IMR-90 (cell line): ENCODE data around the gene SLC1A1. TPM values are rescaled to one million over a fixed set of nuclear protein-coding genes. Genes with fewer than 3 reads are reported as not detected.

Experiments used
- ATAC-seq: fragments of 200-7000 bp; cut with Tn5 transposase; 2 replicates; pipeline ENCODE4 v1.9.1; 2020; ENCODE audit warnings: low read depth, mild to moderate bottlenecking, moderate library complexity
- BruUV-seq: library from RNA; stranded (reverse); fragments of 400-500 nt; replicated peaks from 2 replicates; lab custom pipeline; 2021; lab: Mats Ljungman, UMichigan
- CTCF ChIA-PET: fragments of 300-600 bp; formaldehyde crosslinking; extraction: SDS; loops from one replicate; lab custom pipeline; 2021; ENCODE audit warnings: antibody characterized with exemption; lab: Yijun Ruan, JAX
- POLR2A ChIA-PET: fragments of 300-600 bp; sonication (Branson Sonifier 250); formaldehyde crosslinking; loops from one replicate; lab custom pipeline; 2022; ENCODE audit warnings: antibody characterized with exemption; ENCODE audit not compliant: unreplicated experiment; lab: Charles Lee
- DNase-seq: peaks from one replicate; pipeline ENCODE4 v3.0.0; 2013
- H2AFZ ChIP-seq: replicated peaks from 2 replicates; pipeline ENCODE3; 2013; ENCODE audit warnings: low read length, mild to moderate bottlenecking; ENCODE audit not compliant: poor library complexity
- H2AK5ac ChIP-seq: 2 replicates; pipeline ENCODE4 v1.6.1; 2013; ENCODE audit warnings: low read depth, low read length, inconsistent platforms
- H2AK9ac ChIP-seq: replicated peaks from 2 replicates; pipeline ENCODE3; 2013; ENCODE audit warnings: mild to moderate bottlenecking, low read depth, low read length, moderate library complexity; ENCODE audit not compliant: poor library complexity
- H2BK120ac ChIP-seq: 2 replicates; pipeline ENCODE4 v1.6.1; 2013; ENCODE audit warnings: low read depth, low read length, inconsistent platforms
- H2BK15ac ChIP-seq: 3 replicates; pipeline ENCODE4 v1.6.1; 2013; ENCODE audit warnings: low read depth, low read length, inconsistent platforms
- H2BK20ac ChIP-seq: 2 replicates; pipeline ENCODE4 v1.6.1; 2013; ENCODE audit warnings: low read depth, mild to moderate bottlenecking, inconsistent platforms, low read length, moderate library complexity
- H2BK5ac ChIP-seq: 2 replicates; pipeline ENCODE4 v1.6.1; 2013; ENCODE audit warnings: mild to moderate bottlenecking, low read depth, low read length, inconsistent platforms; ENCODE audit not compliant: poor library complexity, severe bottlenecking
- H3K14ac ChIP-seq: replicated peaks from 2 replicates; pipeline ENCODE4 v1.6.1; 2013; ENCODE audit warnings: low read depth, low read length, inconsistent platforms
- H3K18ac ChIP-seq: 2 replicates; pipeline ENCODE4 v1.6.1; 2013; ENCODE audit warnings: low read depth, low read length, control low read depth
- H3K23ac ChIP-seq: 2 replicates; pipeline ENCODE4 v1.6.1; 2013; ENCODE audit warnings: low read depth, low read length, inconsistent platforms
- H3K27ac ChIP-seq: 2 replicates; pipeline ENCODE4 v1.5.1; 2013; ENCODE audit warnings: mild to moderate bottlenecking, control low read depth, low read length; ENCODE audit not compliant: insufficient read depth
- H3K27me3 ChIP-seq: 2 replicates; pipeline ENCODE4 v1.6.1; 2013; ENCODE audit warnings: low read length; ENCODE audit not compliant: control insufficient read depth, insufficient read depth
- H3K36me3 ChIP-seq: 2 replicates; pipeline ENCODE4 v1.6.1; 2013; ENCODE audit warnings: low read length, mixed read lengths; ENCODE audit not compliant: control insufficient read depth, insufficient read depth
- H3K4ac ChIP-seq: 2 replicates; pipeline ENCODE4 v1.6.1; 2013; ENCODE audit warnings: low read depth, low read length, inconsistent platforms
- H3K4me1 ChIP-seq: 2 replicates; pipeline ENCODE4 v1.6.1; 2013; ENCODE audit warnings: low read length, mixed read lengths; ENCODE audit not compliant: control insufficient read depth, insufficient read depth
- H3K4me2 ChIP-seq: 2 replicates; pipeline ENCODE4 v1.6.1; 2013; ENCODE audit warnings: low read depth, mild to moderate bottlenecking, control low read depth, low read length, moderate library complexity
- H3K4me3 ChIP-seq: 2 replicates; pipeline ENCODE4 v1.5.1; 2013; ENCODE audit warnings: low read depth, mild to moderate bottlenecking, control low read depth, low read length, moderate library complexity; ENCODE audit not compliant: insufficient read depth
- H3K56ac ChIP-seq: 2 replicates; pipeline ENCODE4 v1.6.1; 2013; ENCODE audit warnings: low read length, inconsistent platforms; ENCODE audit not compliant: insufficient read depth; ENCODE audit errors: extremely low read depth
- H3K79me1 ChIP-seq, 2 experiments: 2 replicates each; pipeline ENCODE4 v1.6.1; 2013; ENCODE audit warnings: low read length in 2 of 2, inconsistent platforms in 1 of 2, low read depth in 1 of 2
- H3K9ac ChIP-seq: 2 replicates; pipeline ENCODE4 v1.6.1; 2013; ENCODE audit warnings: low read depth, low read length, control low read depth
- H3K9me1 ChIP-seq: 2 replicates; pipeline ENCODE4 v1.6.1; 2013; ENCODE audit warnings: low read length, inconsistent platforms; ENCODE audit not compliant: insufficient read depth
- H3K9me3 ChIP-seq: 2 replicates; pipeline ENCODE4 v1.6.1; 2013; ENCODE audit warnings: low read length; ENCODE audit not compliant: control insufficient read depth, insufficient read depth
- H4K20me1 ChIP-seq: 2 replicates; pipeline ENCODE4 v1.6.1; 2013; ENCODE audit warnings: low read length, inconsistent platforms; ENCODE audit not compliant: insufficient read depth
- H4K5ac ChIP-seq: 2 replicates; pipeline ENCODE4 v1.6.1; 2013; ENCODE audit warnings: mild to moderate bottlenecking, low read depth, low read length, control low read depth
- H4K8ac ChIP-seq, 2 experiments: 2 replicates each; pipeline ENCODE4 v1.6.1; 2013; ENCODE audit warnings: low read depth in 2 of 2, low read length in 2 of 2, control low read depth in 1 of 2, inconsistent platforms in 1 of 2
- H4K91ac ChIP-seq: 2 replicates; pipeline ENCODE4 v1.6.1; 2013; ENCODE audit warnings: low read depth, low read length, inconsistent platforms; ENCODE audit not compliant: insufficient read depth
- MAZ ChIP-seq: IDR thresholded peaks from 2 replicates; pipeline ENCODE4 v1.6.1; 2012; ENCODE audit warnings: low read depth, mild to moderate bottlenecking, low read length, improper control_type of control experiment, moderate library complexity, borderline replicate concordance
- MXI1 ChIP-seq: IDR thresholded peaks from 2 replicates; pipeline ENCODE4 v1.6.1; 2012; ENCODE audit warnings: low read depth, mild to moderate bottlenecking, low read length, moderate library complexity, borderline replicate concordance
- NFE2L2 ChIP-seq: fragments of 150-350 bp; IDR thresholded peaks from 2 replicates; pipeline ENCODE4 v1.6.1; 2016; ENCODE audit warnings: low read depth, mild to moderate bottlenecking, low read length
- RCOR1 ChIP-seq: IDR thresholded peaks from 2 replicates; pipeline ENCODE4 v1.6.1; 2012; ENCODE audit warnings: mild to moderate bottlenecking, low read length, improper control_type of control experiment; ENCODE audit not compliant: insufficient replicate concordance
- WGBS, 2 experiments: methylation state at CpG; one replicate each; pipeline versions ENCODE4 v1.1.5 to v1.1.7; 2013; ENCODE audit warnings: missing lambda C conversion rate in 2 of 2; ENCODE audit not compliant: insufficient read length in 1 of 2; ENCODE audit errors: extremely low coverage in 2 of 2; 5-methylcytosine and 5-hydroxymethylcytosine counted together
- dilution Hi-C: fragments of 300-500 bp; cut with HindIII; formaldehyde crosslinking; loops from one replicate; pipeline ENCODE4 v1.14.3; 2018; ENCODE audit warnings: low sequenced_read_pairs; ENCODE audit not compliant: unreplicated experiment
- in situ Hi-C: fragments of 300-500 bp; cut with MboI; formaldehyde crosslinking; loops from 3 replicates; pipeline ENCODE4 v1.14.3; 2019; ENCODE audit warnings: low sequenced_read_pairs, inconsistent platforms, mixed read lengths
- intact Hi-C: fragments of 100-400 bp; cut with micrococcal nuclease; formaldehyde crosslinking; loops from 2 replicates; pipeline ENCODE4 v1.10.0; 2022
- polyA plus RNA-seq, 3 experiments: library from polyadenylated mRNA; depleted of rRNA; stranded (reverse); fragments of >200 nt; gene quantifications; 2 replicates each; pipeline ENCODE4 v1.2.3, GENCODE V29; 2012; ENCODE audit warnings: low replicate concordance in 1 of 3
- total RNA-seq: library from RNA; depleted of rRNA; stranded (reverse); fragments of >200 nt; gene quantifications from 2 replicates; pipeline ENCODE4 v1.2.3, GENCODE V29; 2012
- TF ChIP-seq, protein P1 (sequence below): fragments of 150-350 bp; IDR thresholded peaks from 2 replicates; pipeline ENCODE4 v1.6.1; 2016; ENCODE audit warnings: low read depth, mild to moderate bottlenecking, low read length, moderate library complexity, borderline replicate concordance

The SLC1A1 gene
- total and polyA plus RNA-seq, 2 of the 4 experiments (the other 2 are of a cell fraction), result 2.2 to 4.1 TPM

DNA sequence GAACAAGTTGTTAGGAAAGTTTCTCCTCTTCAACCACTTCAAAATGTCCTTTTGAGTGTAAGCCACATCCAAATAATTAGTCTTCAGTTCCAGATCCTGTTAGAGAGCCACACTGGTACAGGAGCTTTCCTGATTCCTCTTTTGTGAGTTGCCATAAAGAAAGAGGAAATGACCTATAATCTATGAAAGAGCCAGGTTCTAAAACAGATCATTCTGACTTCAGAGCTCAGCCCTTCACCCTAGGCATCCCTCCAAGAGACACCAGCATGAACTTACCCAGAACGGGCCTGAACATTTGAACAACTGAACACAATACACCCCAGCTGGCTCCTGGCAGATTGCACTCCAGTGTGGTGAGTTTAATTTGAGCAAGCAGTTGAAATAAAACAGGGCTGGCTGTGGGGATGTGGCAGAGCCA is 25.7 kb downstream of the SLC1A1 start:
- Histone ChIP-seq H2BK5ac (no peak overlapping the region), H3K14ac (no peak overlapping the region), H3K23ac (no peak overlapping the region), H3K4me2 (no peak overlapping the region), H3K18ac (no peak overlapping the region), H4K8ac (no peak overlapping the region), H3K27me3 (no peaks in the 10 kb centered on the region; the same call in 1 of the 2 replicates), H2AK9ac (no peak overlapping the region), H4K20me1 (no peaks in the 10 kb centered on the region), H3K4me3 (no peak overlapping the region), H3K9me1 (no peaks in the 10 kb centered on the region), H3K79me1 (no peaks in the 10 kb centered on the region), H2AFZ (no peak overlapping the region), H3K9me3 (no peaks in the 10 kb centered on the region), H3K27ac (no peak overlapping the region), H2BK15ac (no peak overlapping the region), H3K36me3 (no peaks in the 10 kb centered on the region), H2AK5ac (no peak overlapping the region), H3K56ac (no peak overlapping the region), H4K91ac (no peak overlapping the region), H3K9ac (no peak overlapping the region), H2BK120ac (no peak overlapping the region), H2BK20ac (no peak overlapping the region), H3K4ac (no peak overlapping the region), H3K4me1 (no peaks in the 10 kb centered on the region), H4K5ac (no peak overlapping the region)
- DNase-seq, result peak; percentile 15
- WGBS, 2 experiments, result no CpG with 5 or more reads among the region's 1 CpG
- CTCF ChIA-PET, result no interaction called here
- in situ Hi-C loops (no loop called here), dilution Hi-C loops (no loop called here), intact Hi-C loops (no loop called here)
- BruUV-seq, result no TSS peak
- TF ChIP-seq, protein P1, sequence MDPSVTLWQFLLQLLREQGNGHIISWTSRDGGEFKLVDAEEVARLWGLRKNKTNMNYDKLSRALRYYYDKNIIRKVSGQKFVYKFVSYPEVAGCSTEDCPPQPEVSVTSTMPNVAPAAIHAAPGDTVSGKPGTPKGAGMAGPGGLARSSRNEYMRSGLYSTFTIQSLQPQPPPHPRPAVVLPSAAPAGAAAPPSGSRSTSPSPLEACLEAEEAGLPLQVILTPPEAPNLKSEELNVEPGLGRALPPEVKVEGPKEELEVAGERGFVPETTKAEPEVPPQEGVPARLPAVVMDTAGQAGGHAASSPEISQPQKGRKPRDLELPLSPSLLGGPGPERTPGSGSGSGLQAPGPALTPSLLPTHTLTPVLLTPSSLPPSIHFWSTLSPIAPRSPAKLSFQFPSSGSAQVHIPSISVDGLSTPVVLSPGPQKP, result no peak
- TF ChIP-seq MAZ, result no peak
- no peak for TF ChIP-seq NFE2L2
- TF ChIP-seq RCOR1, result no peak
- no peak for TF ChIP-seq MXI1
- POLR2A ChIA-PET, result interaction anchor here (0.6 kb wide), 1 partner anchor 91 kb away, joined by 3 read pairs; no protein-coding TSS in a partner anchor
- ATAC-seq, result no peak
